Measurements from ENCODE around the gene PSMC1.

- no peak for TF ChIP-seq POLR2AphosphoS5 (IDR thresholded peaks at IDR 0.05)
- TF ChIP-seq, protein P1, sequence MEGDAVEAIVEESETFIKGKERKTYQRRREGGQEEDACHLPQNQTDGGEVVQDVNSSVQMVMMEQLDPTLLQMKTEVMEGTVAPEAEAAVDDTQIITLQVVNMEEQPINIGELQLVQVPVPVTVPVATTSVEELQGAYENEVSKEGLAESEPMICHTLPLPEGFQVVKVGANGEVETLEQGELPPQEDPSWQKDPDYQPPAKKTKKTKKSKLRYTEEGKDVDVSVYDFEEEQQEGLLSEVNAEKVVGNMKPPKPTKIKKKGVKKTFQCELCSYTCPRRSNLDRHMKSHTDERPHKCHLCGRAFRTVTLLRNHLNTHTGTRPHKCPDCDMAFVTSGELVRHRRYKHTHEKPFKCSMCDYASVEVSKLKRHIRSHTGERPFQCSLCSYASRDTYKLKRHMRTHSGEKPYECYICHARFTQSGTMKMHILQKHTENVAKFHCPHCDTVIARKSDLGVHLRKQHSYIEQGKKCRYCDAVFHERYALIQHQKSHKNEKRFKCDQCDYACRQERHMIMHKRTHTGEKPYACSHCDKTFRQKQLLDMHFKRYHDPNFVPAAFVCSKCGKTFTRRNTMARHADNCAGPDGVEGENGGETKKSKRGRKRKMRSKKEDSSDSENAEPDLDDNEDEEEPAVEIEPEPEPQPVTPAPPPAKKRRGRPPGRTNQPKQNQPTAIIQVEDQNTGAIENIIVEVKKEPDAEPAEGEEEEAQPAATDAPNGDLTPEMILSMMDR (IDR thresholded peaks at IDR 0.05), result no peak
These were observed 34.1 kb downstream of the PSMC1 start for GRCh38 chr14:90290337-90291011.

Measured in stomach (tissue), 4 donors.